Stimulated activated CD4-positive, alpha-beta T cell treated with anti-CD3 and anti-CD28 coated beads, Interleukin-2, amount 100 ng/mL, for 4 hours (primary cell): ENCODE data around the gene C1orf210.

Source experiments
- DNase-seq: peaks from one replicate; pipeline ENCODE4 v3.0.0-alpha.2; 2020; ENCODE audit warnings: low read depth

Gene C1orf210

DNA sequence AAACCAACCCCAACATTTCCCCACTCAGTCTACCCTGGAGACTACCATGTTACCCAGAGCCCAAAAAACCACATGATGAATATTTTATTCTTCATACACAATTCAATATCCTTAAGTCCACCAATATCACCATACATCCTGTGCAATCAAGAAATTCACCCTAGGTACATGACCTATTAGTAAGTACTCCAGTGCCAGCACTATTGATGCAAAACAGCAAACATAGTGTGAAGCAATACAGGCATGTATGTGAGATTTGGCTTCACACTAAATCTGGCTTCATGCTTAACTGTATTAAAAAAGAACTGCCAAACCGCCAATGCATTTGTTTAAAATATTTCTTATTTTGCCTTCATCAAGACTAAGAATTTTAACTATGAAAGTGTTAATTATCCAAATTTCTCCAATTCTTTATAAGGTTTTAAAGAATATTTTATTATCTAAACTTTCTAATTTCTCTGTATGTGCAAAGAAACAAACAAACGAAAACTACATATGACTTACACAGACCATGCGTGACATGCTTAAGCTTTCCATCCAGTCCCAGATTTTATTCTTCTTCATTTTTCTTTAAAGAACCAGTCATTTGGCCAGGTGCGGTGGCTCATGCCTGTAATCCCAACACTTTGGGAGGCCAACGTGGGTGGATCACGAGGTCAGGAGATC, 38.0 kb downstream of the C1orf210 start:
- DNase-seq, result no peak

DNA sequence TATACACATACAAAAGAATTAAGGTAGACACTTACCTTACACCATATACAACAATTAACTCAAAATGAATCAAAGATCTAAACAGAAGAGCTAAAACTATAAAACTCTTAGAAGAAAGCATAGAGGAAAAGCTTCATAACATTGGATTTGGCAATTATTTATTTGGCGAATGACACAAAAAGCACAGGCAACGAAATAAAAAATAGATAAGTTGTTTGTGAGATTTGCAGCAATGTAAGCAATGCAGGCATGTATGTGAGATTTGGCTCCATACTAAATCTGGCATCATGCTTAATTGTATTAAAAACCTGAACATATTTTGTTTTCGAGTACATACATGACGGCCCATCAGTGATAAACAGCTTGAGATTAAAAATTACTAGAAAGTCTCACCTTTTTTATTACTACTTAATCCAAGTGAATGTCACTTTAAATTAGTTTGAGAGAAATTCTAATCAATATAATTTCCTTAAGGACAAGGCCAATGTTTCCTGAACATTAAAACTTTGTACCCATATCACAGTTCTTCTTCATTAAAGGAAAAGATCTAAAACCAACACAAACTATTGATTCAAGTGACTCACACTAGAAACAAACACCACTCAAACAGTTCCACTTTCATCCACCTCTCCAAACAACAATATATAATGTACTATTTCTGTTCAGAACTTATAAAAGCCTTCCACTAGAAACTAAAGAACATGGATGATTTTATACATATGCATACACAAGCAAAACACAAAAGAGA, 38.7 kb downstream of the C1orf210 start:
- DNase-seq, result no peak

GRCh38 chr1:43243299-43243698, 42.1 kb downstream of the C1orf210 start:
- no peak for DNase-seq

DNA sequence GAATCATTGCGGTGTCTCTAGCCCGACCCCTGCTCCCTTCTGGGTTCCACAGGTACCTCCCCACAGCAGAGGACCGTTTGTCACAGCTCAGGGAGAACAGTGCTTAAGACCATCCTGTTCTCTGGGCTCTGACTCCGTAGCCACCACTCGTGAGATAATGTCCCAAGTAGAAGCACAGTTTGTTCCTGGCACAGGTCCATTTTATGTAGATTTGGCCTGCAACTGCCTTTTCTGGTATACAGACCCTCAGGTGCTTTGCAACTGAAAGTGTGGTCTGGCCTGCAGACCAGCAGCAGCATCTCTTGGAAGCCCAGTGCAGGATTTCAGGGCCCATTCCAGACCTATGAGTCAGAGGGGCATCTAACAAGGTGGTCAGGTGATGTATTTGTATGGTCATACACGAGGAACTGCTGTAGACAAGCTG, 44.0 kb downstream of the C1orf210 start:
- no peak for DNase-seq

DNA sequence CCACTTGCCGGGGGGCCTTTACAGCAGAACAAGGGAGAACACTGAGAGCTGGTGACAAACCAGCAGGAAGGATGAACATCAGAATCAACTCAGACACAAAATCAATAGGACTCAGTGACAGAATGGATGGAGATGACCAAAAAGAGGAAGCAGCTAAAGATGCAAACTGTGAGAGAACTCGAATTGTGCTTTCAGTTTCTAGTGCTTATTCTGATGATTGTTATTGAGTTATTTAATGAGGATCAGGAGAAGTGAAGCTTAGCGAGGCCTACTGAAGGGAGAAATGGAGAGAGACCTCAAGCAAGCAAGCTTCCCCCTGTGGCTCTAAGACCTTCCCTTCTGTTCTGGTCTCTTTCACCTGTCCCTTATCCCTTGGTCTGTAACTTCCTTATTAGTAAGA, 45.9 kb downstream of the C1orf210 start:
- DNase-seq, result no peak

DNA sequence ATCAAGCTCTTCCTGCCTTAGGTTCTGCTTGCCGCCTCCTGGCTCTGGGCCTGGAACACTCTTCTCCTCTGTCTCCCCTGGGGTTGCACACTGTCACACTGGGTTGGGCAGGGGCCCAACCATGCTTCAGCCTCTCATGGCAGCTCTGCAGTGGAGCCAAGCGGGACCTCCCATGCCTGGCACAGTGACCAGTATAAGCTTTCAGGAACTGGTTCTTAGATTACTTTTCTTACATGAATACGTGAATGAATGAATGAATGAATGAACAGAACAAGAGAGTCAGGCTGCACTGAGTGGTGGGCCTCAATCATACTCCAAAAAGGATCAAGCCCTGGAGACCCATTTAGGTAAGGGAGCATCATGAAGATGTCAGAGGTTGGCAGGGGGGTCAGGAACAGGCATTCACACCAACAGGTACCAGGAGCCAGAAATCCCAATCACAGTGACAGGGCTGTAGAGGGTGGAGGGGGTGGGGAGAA, 46.4 kb downstream of the C1orf210 start:
- DNase-seq, result no peak

DNA sequence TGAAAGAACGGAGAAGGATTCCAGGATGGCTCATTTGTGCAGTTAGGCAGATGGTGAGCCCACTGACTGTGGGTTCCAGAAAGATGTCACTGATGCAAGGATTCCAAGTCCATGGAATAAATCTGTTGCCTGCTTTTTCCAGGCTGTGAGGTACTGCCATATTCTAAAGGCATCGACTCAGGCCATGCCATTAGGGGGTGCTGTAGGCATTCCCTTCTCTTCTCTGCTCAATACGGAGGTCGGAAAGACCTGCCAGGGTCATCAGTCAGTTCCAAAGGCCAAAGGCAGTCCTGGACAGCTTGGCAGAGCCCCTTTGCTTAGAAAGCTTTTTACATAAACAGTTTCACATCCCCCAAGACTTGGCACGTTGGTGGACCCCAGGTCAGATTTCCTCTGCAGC, 47.3 kb downstream of the C1orf210 start:
- DNase-seq, result peak; percentile 2

DNA sequence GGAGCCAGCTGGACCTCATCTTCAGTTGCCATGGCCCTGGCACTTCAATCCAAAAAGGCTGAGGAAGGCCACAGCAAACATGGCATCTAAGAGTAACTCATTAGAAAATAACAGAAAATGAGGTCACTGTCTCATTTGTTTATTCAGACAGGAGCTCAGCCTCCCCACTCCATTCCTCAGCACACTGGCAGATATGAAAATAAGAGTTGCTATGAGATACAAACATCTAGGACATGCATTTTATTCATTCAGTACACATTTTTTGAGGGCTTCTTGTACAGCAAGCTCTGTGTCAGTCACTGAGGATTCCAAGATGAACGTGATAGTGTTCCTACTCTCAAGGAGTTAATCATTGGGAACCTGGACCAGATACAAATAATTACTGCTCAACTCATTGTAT, 48.3 kb downstream of the C1orf210 start:
- DNase-seq, result no peak

DNA sequence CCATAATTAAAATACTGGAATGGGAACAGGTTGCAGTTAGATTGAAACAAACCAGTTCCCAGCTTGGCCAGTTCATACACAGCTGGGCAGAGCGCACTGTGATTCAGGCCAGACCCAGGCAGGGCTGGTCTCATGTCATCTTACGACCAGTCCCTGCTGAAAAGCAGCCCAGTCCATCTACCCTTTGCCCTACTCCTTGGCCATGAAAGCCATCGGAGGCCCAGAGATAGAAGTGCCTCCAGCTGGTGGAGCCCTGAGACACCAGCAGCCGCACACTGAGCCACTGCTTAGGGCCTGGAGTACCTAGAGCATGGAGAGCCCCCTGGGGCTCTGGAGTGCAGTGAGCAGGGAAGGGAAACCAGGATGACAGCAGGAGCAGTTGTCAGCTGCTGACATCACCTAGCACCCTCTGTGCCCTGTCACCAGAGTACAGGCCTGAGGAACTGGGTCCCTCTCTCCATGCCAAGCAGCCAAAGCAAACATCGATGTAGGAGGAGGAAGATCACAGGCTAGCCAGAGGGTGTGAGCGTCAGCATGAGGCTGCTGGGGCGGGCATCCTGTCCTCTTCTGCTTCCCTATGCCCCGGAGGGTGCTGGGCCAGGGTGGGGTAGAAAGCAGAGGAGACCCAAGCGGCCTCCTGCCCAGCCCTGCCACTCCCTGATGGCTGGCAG, 49.8 kb downstream of the C1orf210 start:
- no peak for DNase-seq

- DNase-seq, result no peak
Observed at GRCh38 chr1:43235040-43235439, 50.3 kb downstream of the C1orf210 start.

DNA sequence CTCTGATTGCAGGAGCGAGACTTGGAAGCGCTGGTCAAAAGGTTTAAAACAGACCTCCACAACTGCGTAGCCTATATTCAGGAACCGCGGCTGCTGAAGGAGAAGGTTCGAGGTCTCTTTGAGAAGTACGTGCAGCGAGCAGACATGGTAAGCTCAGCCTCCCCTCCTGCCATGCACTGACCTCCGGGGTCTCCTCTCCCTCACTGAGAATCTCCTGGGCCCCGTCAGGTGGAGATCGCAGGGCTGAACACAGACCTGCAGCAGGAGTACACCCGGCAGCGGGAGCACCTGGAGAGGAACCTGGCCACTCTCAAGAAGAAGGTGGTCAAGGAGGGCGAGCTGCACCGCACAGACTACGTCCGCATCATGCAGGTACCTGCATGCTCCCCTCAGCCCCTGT, 51.1 kb downstream of the C1orf210 start:
- DNase-seq, result no peak

- no peak for DNase-seq
Observed at GRCh38 chr1:43233631-43234030, 51.8 kb downstream of the C1orf210 start.

GRCh38 chr1:43232482-43232881, 52.9 kb downstream of the C1orf210 start:
- no peak for DNase-seq

- no peak for DNase-seq
Observed at GRCh38 chr1:43232074-43232473, 53.3 kb downstream of the C1orf210 start.
